OCI-LY3 (cell line): Measurements from ENCODE around the gene TSPO.

Source experiments
- EZH2phosphoT487 ChIP-seq: fragments of 200-600 bp; shearing (Covaris generic); IDR thresholded peaks from 2 replicates; pipeline ENCODE4 v1.6.1; 2018; ENCODE audit warnings: antibody characterized with exemption, mixed run types, low read depth
- TF ChIP-seq, protein P1 (sequence below): fragments of 200-600, 300-600 bp; sonication (generic); IDR thresholded peaks from 2 replicates; pipeline ENCODE4 v1.5.1; 2014; ENCODE audit warnings: antibody characterized with exemption, low read length, low read depth

DNA sequence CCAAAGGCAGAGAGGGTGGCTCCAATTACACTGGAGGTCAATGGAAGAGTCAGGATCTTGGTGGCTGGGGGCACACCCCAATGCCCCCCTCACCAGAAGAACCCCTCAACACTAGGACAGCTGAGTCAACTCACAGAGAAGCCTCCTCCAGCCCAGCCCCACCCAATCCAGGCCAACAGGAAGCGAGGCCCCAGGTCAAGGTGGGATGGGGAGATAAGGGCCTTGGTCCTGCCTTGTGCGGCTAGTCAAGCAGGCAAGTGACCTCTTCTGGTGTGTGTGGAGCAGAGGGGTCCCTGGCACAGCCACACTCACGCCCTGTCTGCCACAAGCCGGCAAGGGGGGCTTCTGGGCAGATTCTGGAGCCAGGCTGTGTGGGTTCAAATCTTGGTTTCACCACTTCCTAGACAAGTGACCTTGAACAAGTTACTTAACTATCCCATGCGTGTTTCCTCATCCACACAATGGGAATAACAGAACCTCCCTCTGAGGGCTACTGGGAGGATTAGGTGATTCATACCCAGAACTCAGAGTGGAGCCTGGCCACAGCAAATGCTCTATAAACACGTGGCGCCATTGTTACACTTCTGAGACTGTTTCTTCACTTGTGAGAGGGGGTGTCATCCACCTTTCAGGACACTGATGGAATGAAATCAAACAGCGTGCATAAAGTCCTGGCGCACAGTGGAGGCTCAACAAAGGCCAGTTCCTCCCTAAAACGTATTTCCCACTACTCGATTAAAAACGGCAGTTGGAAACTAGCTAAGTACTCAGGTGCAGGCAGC is 32.3 kb downstream of the TSPO start:
- TF ChIP-seq, protein P1, sequence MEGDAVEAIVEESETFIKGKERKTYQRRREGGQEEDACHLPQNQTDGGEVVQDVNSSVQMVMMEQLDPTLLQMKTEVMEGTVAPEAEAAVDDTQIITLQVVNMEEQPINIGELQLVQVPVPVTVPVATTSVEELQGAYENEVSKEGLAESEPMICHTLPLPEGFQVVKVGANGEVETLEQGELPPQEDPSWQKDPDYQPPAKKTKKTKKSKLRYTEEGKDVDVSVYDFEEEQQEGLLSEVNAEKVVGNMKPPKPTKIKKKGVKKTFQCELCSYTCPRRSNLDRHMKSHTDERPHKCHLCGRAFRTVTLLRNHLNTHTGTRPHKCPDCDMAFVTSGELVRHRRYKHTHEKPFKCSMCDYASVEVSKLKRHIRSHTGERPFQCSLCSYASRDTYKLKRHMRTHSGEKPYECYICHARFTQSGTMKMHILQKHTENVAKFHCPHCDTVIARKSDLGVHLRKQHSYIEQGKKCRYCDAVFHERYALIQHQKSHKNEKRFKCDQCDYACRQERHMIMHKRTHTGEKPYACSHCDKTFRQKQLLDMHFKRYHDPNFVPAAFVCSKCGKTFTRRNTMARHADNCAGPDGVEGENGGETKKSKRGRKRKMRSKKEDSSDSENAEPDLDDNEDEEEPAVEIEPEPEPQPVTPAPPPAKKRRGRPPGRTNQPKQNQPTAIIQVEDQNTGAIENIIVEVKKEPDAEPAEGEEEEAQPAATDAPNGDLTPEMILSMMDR, result no peak
- TF ChIP-seq EZH2phosphoT487, result no peak
